Activated gamma-delta T cell treated with Interleukin-2 at 50 U/mL for 16 hours (primary cell): Measurements from ENCODE around the gene UNG.
"Not testable (repeated sequence)": the region's sequence is repeated elsewhere in the genome, so short reads cannot be mapped to it uniquely, and the experiment has no call there.

Source experiments
- DNase-seq: peaks from one replicate; pipeline ENCODE4 v3.0.0-alpha.2; 2020

The UNG gene

GRCh38 chr12:109097435-109098182 lies at the start of gene UNG:
Gene UNG, plus strand, starts transcription at chr12:109097597. Its CDS starts 83 bp downstream, at chr12:109097680.
- DNase-seq, result peak; percentile 97

GRCh38 chr12:109048706-109049105 lies 48.7 kb upstream of the UNG start:
- DNase-seq, result not testable (repeated sequence)

DNA sequence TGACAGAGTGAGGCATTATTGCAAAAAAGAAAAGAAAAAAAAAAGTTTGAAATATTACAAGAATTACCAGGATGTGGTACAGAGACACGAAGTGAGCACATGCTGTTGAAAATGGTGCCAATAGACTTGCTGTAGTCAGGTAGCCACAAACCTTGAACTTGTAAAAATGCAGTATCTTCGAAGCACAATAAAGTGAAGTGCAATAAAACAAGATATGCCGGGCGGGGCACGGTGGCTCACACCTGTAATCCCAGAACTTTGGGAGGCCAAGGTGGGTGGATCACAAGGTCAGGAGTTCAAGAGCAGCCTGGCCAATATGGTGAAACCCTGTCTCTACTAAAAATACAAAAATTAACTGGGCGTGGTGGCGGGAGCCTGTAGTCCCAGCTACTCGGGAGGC lies 47.6 kb upstream of the UNG start:
- DNase-seq, result not testable (repeated sequence)

GRCh38 chr12:109052097-109052413 lies 45.3 kb upstream of the UNG start:
- DNase-seq, result no peak

DNA sequence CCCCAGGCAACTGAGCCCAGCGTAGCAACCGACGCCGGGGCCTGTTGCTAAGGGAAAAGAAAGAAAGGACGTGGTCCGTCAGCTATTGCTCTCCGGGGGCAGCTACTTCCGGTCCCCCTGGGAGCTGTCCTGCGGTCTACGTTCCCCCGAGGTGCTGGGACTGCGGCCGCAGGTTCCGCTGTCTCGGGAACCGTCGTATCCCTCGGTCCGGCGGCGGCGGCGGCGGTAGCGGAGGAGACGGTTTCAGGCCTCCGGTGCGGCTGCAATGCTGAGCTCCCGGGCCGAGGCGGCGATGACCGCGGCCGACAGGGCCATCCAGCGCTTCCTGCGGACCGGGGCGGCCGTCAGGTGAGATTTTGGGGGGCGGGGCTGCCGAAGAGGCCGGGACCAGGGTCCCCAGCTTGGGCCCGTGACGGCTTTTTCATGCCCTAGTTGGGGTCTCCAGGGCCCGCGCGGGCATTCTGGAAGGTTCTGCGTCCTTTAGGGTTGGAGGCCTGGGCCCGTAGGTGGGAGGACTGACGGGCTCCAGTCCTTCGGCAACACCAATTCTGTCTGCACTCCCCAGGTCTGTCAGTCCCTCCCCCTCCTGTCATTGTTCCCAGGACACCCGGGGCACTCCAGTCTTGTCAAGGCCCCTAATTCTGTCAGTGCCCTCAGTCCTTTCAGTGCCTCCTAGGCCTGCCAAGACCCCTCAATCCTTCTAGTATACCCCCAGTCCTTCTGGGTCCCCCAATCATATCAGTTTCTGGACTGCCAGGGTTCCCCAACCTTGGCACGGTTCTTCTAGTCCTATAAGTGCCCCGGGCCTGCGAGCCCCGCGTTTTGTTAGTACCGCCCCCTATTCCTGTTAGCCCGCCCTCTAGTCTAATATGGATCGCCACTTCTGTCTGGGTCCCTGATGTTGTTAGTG lies 44.7 kb upstream of the UNG start, which contains the start of gene USP30:
Gene USP30, plus strand, starts transcription at position 163 of the 910 bp plus-strand sequence. Its CDS starts 103 bp downstream, at position 266.
- DNase-seq, result peak; percentile 84

DNA sequence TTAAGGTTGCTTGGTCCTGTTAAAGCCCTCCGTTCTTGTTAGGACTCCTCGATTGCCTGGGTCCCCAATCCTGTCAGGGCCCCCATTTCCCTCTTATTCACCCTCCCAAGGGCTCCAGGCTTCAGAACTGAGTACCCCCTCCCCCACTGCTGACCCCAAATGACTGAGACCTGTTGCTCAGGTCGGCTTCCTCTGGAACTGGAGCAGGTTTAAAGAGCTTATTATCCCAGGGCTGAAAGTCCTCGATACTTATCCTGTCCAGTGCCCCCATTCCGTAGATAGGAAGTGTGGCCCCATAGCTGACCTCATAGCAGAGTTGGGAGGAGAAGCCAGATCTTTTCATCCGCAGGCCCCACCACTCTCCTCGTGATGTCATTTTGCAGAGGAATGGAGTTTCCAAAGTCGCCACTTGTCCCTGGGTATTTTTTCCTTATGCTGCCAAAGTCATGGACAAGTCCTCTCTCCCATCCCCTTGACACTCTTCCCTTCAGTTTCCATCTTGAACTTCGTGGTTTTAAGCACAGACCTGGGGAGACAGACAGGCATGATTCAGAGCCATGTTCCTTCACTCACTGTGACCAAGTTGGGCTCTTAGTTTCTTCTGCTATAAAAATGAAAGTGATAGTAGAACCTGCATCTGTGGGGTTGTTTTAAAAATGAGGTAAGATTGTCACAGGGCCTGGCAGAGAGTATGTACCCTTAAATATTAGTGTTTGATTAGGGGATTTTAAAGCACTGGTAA lies 43.8 kb upstream of the UNG start:
- DNase-seq, result peak; percentile 14

GRCh38 chr12:109054124-109054513 lies 43.3 kb upstream of the UNG start:
- DNase-seq, result not testable (repeated sequence)

DNA sequence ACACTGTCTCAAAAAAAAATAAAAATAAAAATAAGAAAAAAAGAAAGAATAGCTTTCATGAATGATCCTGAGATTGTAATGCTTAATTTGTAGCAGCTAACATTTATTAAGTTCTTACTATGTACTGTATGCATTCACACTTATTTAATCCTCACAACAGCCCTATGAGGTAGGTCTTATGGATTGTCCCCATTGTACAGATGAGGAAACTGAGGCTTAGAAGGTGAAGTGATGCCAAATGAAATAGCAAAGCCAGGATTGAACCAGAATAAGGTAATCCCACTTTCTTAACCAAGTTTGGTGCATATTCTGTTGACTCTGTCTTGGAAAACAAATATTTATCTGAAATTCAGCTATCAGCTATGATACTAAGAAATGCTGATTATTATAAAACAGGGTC lies 42.9 kb upstream of the UNG start:
- no peak for DNase-seq

- DNase-seq, result no peak
Observed at GRCh38 chr12:109056891-109057290, 40.5 kb upstream of the UNG start.

GRCh38 chr12:109057376-109057775 lies 40.0 kb upstream of the UNG start:
- DNase-seq, result no peak

GRCh38 chr12:109058773-109059172 lies 38.6 kb upstream of the UNG start:
- no peak for DNase-seq

DNA sequence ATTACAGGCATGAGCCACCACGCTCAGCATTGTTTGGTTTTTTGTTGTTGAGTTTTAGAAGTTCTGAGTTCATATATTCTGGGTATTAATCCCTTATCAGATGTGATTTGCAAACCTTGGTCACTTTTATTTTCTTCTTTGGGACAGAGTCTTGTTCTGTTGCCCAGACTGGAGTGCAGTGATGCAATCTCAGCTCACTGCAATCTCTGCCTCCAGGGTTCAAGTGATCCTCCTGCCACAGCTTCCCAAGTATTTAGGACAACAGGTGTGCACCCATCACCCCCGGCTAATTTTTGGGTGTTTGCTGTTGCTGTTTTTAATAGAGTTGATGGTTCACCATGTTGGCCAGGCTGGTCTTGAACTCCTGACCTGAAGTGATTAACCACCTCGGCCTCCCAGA lies 33.3 kb upstream of the UNG start:
- no peak for DNase-seq

DNA sequence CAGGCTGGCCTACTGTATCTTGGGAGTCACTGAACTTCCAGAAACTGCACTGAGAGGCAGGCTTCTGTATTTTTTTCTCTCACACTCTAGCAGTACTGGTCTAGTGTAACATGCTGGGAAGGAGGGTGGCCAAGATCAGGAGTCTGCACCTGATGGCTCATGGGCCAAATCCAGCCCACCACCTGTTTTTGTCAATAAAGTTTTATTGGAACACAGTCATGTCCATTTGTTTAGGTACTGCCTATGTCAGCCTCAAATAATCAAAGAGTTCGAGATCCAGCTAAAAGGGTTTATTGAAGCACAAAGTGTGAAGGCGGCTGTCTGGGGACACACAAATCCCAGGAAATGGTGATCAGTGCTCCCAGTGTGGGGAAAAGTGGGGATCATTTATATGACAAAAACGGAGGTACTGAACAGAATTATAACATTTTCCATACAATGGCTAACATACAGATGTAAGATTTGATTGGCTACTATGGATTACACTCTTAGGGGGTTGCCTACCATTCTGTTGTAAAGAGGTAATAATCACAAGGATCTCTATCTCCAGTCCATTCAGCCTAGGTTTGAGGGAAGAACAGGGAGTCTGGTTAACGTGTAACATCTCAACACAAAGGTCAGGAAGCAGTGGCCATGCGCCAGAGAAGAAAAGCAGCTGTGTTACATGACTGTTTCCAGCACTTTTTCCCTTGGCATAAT lies 32.1 kb upstream of the UNG start:
- no peak for DNase-seq

- no peak for DNase-seq
Observed at GRCh38 chr12:109065853-109066193, 31.6 kb upstream of the UNG start.

DNA sequence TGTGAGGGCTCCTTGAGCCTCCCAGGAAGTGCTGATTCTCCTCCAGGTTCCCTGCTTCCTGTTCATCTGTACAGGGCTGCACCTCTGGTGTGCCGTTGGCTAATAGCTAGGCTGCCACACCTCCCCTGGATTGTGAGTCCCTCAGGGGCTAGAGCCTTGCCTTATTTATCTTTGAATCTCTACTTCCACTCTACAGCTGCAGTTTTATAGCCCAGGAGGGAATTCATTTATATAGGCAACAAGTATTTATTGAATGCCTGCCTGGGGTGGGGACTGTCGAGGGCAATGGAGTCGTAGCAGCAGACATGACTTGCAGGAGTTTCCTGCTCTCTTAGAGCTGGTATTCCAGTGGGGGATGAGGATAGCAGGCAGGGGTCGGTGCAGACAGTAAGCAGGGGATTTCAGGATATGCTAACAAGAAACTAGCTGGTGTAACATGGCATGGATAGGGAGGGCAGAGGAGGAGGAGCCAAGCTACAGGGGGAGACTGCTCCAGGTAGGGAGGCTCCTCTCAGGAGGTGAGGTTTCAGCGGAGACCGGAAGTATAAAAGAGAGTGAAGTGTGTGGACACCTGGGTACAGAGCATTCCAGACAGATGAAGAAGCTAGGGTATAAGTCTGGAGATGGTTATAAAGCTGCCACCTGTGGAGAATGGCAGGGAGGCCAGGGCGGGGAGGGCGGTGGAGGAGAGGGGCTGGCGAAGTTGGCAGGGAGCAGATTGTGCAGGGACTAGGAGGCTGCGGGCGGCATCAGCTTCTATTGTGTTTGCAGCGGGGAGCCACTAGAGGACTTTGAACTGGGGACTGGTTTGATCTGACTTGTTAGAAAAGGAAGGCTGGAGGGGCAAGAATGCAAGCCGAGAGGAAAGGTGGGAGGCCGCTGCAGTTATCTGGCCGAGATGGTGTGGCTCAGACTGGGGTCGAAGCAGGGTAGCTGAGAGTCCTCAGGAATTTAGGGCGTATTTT lies 27.8 kb upstream of the UNG start:
- no peak for DNase-seq

DNA sequence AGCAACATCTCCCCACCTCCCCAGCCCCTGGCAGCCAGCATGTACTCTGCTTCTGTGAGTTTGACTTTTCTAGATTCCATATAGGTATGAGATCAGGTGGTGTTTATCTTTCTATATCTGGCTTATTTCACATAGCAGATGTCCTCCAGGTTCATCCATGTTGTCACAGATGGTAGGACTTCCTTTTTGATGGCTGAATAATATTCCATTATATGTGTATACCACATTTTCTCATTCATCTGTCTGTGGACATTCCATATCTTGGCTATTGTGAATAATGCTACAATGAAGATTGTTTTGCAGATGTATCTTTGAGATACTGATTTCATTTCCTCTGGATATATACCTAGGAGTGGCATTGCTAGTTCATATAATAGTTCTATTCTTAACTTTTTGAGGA lies 22.5 kb upstream of the UNG start:
- no peak for DNase-seq

DNA sequence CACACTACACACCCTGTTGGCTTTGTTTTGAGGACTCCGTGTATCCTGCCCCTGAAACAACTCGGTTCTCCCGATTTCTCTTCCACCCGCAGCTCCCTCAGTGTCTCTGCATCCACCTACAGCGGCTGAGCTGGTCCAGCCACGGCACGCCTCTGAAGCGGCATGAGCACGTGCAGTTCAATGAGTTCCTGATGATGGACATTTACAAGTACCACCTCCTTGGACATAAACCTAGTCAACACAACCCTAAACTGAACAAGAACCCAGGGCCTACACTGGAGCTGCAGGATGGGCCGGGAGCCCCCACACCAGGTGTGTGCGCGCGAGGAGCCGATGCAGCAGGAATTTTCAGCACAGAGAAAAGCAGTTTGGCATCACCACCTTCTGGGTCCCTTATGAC lies 14.6 kb upstream of the UNG start:
- no peak for DNase-seq

DNA sequence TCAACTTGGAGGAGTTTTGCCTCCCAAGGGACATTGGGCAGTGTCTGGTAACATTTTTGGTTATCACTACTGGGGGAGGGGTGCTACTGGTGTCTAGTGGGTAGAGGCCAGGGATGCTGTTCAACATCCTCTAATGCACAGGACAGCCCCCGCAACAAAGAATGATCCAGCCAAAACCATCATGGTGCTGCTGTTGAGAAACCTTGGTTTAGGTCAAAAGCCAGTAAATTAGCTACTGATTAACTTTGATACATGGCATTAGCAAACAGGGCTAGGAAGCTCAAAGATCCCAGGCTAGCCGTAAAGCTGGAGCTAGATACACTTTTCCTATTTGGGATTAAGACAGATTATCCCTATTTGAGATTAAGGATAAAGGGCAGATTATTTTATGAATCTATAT lies 13.0 kb upstream of the UNG start:
- DNase-seq, result no peak

- no peak for DNase-seq
Observed at GRCh38 chr12:109085590-109085989, 11.8 kb upstream of the UNG start.

DNA sequence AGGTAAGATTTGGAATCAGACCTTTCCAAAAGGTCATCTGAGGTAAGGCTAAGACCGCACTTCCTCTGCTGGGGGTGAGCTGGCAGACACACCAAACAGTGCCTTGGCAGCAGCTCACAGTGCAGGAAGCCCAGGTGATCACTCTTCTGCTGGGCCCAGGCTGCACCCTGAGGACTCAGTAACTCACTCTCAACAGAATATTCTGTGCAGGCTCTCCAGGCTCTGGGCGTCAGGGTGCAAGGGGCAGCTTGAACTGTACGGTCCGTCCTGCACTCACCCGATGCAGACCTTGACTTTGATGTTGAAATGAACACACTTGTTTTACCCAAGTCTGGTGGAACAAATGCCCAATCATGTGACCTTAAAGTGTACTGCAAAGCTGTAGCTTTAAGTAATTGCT lies 10.1 kb upstream of the UNG start:
- no peak for DNase-seq

DNA sequence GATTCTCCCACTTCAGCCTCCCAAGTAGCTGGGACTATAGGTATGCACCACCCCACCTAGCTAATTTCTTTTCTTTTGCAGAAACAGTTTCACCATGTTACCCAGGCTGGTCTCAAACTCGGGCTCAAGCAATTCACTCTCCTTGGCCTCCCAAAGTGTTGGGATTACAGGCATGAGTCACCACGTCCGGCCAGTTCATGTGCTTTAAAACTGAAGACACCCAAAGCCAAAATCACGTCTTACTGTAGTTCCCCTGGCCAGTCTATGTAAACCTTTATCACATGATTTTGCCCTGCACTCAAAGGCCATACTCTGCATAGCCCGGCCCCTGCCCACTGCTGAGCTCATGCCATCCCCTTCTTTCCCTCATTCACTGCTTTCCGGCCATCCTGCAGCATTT lies 8.6 kb upstream of the UNG start:
- DNase-seq, result no peak

- no peak for DNase-seq
Observed at GRCh38 chr12:109089683-109090082, 7.7 kb upstream of the UNG start.
